OCI-LY1 (cell line): Measurements from ENCODE around the gene ZNF467.

ENCODE experiments used
- CTCF ChIP-seq: fragments of 200-600 bp; sonication (generic), shearing (Covaris generic); IDR thresholded peaks from 2 replicates; pipeline ENCODE4 v1.5.1; 2017; ENCODE audit warnings: mild to moderate bottlenecking, antibody characterized with exemption, low read length, moderate library complexity, mixed read lengths
- EZH2 ChIP-seq: fragments of 200-600 bp; sonication (generic), shearing (Covaris generic); IDR thresholded peaks from 2 replicates; pipeline ENCODE4 v1.8.0; 2017; ENCODE audit warnings: borderline replicate concordance, mixed run types, mild to moderate bottlenecking, antibody characterized with exemption, low read length, moderate library complexity, mixed read lengths

GRCh38 chr7:149790754-149791360, 17.5 kb upstream of the ZNF467 start:
- TF ChIP-seq CTCF (no peak), EZH2 (no peak)
